CD4-positive, alpha-beta memory T cell (primary cell): ENCODE measurements around the gene PLK2. TPM values are rescaled to one million over a fixed set of nuclear protein-coding genes. Genes with fewer than 3 reads are reported as not detected.

Experiments
- CTCF ChIA-PET: fragments of 350-600 bp; sonication (Branson Sonifier 250); formaldehyde crosslinking; loops from one replicate; lab custom pipeline; 2021; ENCODE audit warnings: inconsistent platforms; ENCODE audit not compliant: partially characterized antibody; lab: Charles Lee
- POLR2A ChIA-PET: fragments of 350-600 bp; sonication (Branson Sonifier 250); formaldehyde crosslinking; loops from one replicate; lab custom pipeline; 2021; ENCODE audit not compliant: partially characterized antibody; lab: Charles Lee
- DNase-seq, 5 donors: peaks; one replicate each; pipeline versions ENCODE4 v3.0.0 to v3.0.0-alpha.2; 2020 to 2022; ENCODE audit warnings: mixed read lengths in 1 of 5
- H3K27ac ChIP-seq: one replicate; pipeline ENCODE4 v1.7.0; 2013; ENCODE audit warnings: low read depth, low read length
- H3K27me3 ChIP-seq: 2 replicates; pipeline ENCODE4 v1.7.0; 2013; ENCODE audit warnings: mild to moderate bottlenecking, low read length, moderate library complexity; ENCODE audit not compliant: insufficient read depth
- H3K36me3 ChIP-seq: 2 replicates; pipeline ENCODE4 v1.7.0; 2013; ENCODE audit warnings: mild to moderate bottlenecking, low read length, moderate library complexity; ENCODE audit not compliant: insufficient read depth
- H3K4me1 ChIP-seq: 2 replicates; pipeline ENCODE4 v1.7.0; 2013; ENCODE audit warnings: mild to moderate bottlenecking, low read length, moderate library complexity; ENCODE audit not compliant: insufficient read depth
- H3K4me3 ChIP-seq, 2 donors: one replicate each; pipeline ENCODE4 v1.7.0; 2013; ENCODE audit warnings: low read length in 2 of 2, mild to moderate bottlenecking in 1 of 2
- H3K9me3 ChIP-seq, 2 donors: one replicate each; pipeline ENCODE4 v1.7.0; 2013; ENCODE audit warnings: low read length in 2 of 2, control low read depth in 1 of 2; ENCODE audit not compliant: control insufficient read depth in 1 of 2
- H3K27ac Mint-ChIP-seq, 7 donors: one replicate each; pipeline ENCODE4 v1.8.0; 2020 to 2021; ENCODE audit warnings: mixed read lengths in 7 of 7, mild to moderate bottlenecking in 6 of 7, inconsistent platforms in 3 of 7, moderate library complexity in 3 of 7
- H3K27me3 Mint-ChIP-seq, 2 donors: one replicate each; pipeline ENCODE4 v1.8.0; 2020 to 2021; ENCODE audit warnings: mixed read lengths in 2 of 2
- H3K36me3 Mint-ChIP-seq, 2 donors: one replicate each; pipeline ENCODE4 v1.8.0; 2020 to 2021; ENCODE audit warnings: mixed read lengths in 2 of 2, inconsistent platforms in 1 of 2, mild to moderate bottlenecking in 1 of 2
- H3K4me1 Mint-ChIP-seq, 4 donors: one replicate each; pipeline ENCODE4 v1.8.0; 2020 to 2021; ENCODE audit warnings: mixed read lengths in 4 of 4, mild to moderate bottlenecking in 1 of 4
- H3K4me3 Mint-ChIP-seq, 8 donors: one replicate each; pipeline ENCODE4 v1.8.0; 2020 to 2021; ENCODE audit warnings: mixed read lengths in 8 of 8, mild to moderate bottlenecking in 7 of 8, moderate library complexity in 6 of 8, inconsistent platforms in 3 of 8
- H3K9me3 Mint-ChIP-seq, 8 donors: one replicate each; pipeline ENCODE4 v1.8.0; 2020 to 2021; ENCODE audit warnings: mixed read lengths in 8 of 8, mild to moderate bottlenecking in 5 of 8, inconsistent platforms in 3 of 8, moderate library complexity in 1 of 8
- intact Hi-C: fragments of 100-400 bp; cut with micrococcal nuclease; formaldehyde crosslinking; loops from one replicate; pipeline ENCODE4 v1.15.1; 2023
- polyA plus RNA-seq, 2 donors: library from polyadenylated mRNA; unstranded; fragments of 300-500 nt; fragmentation: Illumina TruSeq; gene quantifications; one replicate each; pipeline ENCODE4 v1.2.3, GENCODE V29; 2021
- total RNA-seq, 2 experiments: library from RNA; stranded (reverse); gene quantifications; one replicate each; pipeline ENCODE4 v1.2.3, GENCODE V29; 2021

Gene PLK2
- total and polyA plus RNA-seq, 4 experiments from 2014 or later, result 2.2 to 8.2 (median 6.4) TPM

- peaks cover 0 to 4% of the 10 kb centered on the region in 2 donors for H3K27me3 Mint-ChIP-seq
- DNase-seq, result peak; percentile 86 to 91 (median 87)
- Histone ChIP-seq H3K27ac (peak overlapping the region; percentile 83), H3K4me3 (peak overlapping the region; percentile 1 to 80), H3K4me1 (peaks cover 12% of the 10 kb centered on the region), H3K9me3 (no peaks in the 10 kb centered on the region), H3K27me3 (peaks cover 8% of the 10 kb centered on the region), H3K36me3 (no peaks in the 10 kb centered on the region)
- H3K27ac Mint-ChIP-seq, result peak overlapping the region; percentile 70 to 95 (median 88)
- peaks cover 0 to 5% of the 10 kb centered on the region in 2 donors for H3K36me3 Mint-ChIP-seq
- intact Hi-C loops, result loop anchor here (1.0 to 2.0 kb wide), 10 partner anchors 578 to 1560 kb away; partner anchors contain the start of genes MIER3 and SETD9
- peak overlapping the region; percentile 77 to 90 (median 88) for H3K4me3 Mint-ChIP-seq
- ChIA-PET CTCF (interaction anchor here (0.6 to 10.2 kb wide), 30 partner anchors 10 to 1559 kb away, joined by 3 to 176 read pairs (median 4); no protein-coding TSS in a partner anchor), POLR2A (interaction anchor here (0.7 to 3.2 kb wide), 9 partner anchors 11 to 1162 kb away, joined by 3 to 34 read pairs (median 4); no protein-coding TSS in a partner anchor)
- H3K4me1 Mint-ChIP-seq, result peaks cover 3 to 16% (median 14%) of the 10 kb centered on the region in 4 donors
- H3K9me3 Mint-ChIP-seq, result no peaks in the 10 kb centered on the region
Measured at GRCh38 chr5:58460732-58461286, 923 bp upstream of the PLK2 start.

- Mint-ChIP-seq H3K27ac (peak overlapping the region; percentile 75 to 95 (median 87)), H3K4me3 (peak overlapping the region; percentile 87 to 95 (median 90)), H3K27me3 (peaks cover 0 to 4% of the 10 kb centered on the region in 2 donors), H3K9me3 (no peaks in the 10 kb centered on the region), H3K36me3 (peaks cover 8 to 12% of the 10 kb centered on the region in 2 donors), H3K4me1 (peaks cover 3 to 16% (median 14%) of the 10 kb centered on the region in 4 donors)
- peaks cover 12% of the 10 kb centered on the region for H3K4me1 ChIP-seq
- no peaks in the 10 kb centered on the region for H3K36me3 ChIP-seq
- H3K9me3 ChIP-seq, result no peaks in the 10 kb centered on the region
- CTCF ChIA-PET, result interaction anchor here (0.9 to 10.2 kb wide), 7 partner anchors 8 to 1161 kb away, joined by 3 to 176 read pairs (median 13); no protein-coding TSS in a partner anchor
- no peak for DNase-seq
- POLR2A ChIA-PET, result interaction anchor here (1.0 to 2.7 kb wide), 8 partner anchors 809 to 1161 kb away, joined by 3 to 10 read pairs (median 4); no protein-coding TSS in a partner anchor
- peak overlapping the region in 1 of 2 donors; percentile 80 for H3K4me3 ChIP-seq
- peaks cover 8% of the 10 kb centered on the region for H3K27me3 ChIP-seq
- intact Hi-C loops, result loop anchor here (1.0 to 2.0 kb wide), 10 partner anchors 580 to 1559 kb away; partner anchors contain the start of genes MIER3 and SETD9
- H3K27ac ChIP-seq, result peak overlapping the region; percentile 83
Measured at GRCh38 chr5:58459146-58460001, 512 bp downstream of the PLK2 start.

DNA sequence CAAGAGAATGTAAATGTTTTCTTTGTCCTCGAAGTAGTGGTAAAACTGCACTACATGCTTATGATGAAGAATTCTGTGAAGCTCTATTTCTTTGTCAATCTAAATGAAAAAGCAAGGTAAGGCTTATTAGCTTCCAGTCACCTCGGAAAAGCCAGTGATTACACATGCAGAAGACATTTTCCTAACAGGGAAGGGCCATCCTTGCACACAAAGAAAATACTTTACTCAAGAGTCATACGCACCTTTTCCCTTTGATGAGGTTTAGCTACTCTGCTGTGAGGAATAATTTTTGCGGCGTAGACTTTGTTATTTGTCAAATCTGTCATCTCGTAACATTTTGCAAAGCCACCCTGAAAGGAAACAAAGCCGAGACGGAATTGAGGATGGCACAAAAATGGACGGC is 1.1 kb downstream of the PLK2 start:
- no peaks in the 10 kb centered on the region for H3K9me3 ChIP-seq
- CTCF ChIA-PET, result interaction anchor here (0.7 to 10.2 kb wide), 6 partner anchors 10 to 1160 kb away, joined by 3 to 176 read pairs (median 8); no protein-coding TSS in a partner anchor
- H3K36me3 ChIP-seq, result no peaks in the 10 kb centered on the region
- POLR2A ChIA-PET, result interaction anchor here (1.2 to 2.7 kb wide), 4 partner anchors 961 to 1160 kb away, joined by 4 to 10 read pairs (median 5); no protein-coding TSS in a partner anchor
- peaks cover 12% of the 10 kb centered on the region for H3K4me1 ChIP-seq
- Mint-ChIP-seq H3K9me3 (no peaks in the 10 kb centered on the region), H3K4me3 (peak overlapping the region; percentile 83 to 95 (median 90)), H3K27ac (peak overlapping the region in 5 of 7 donors; percentile 7 to 91 (median 53)), H3K27me3 (peaks cover 0 to 4% of the 10 kb centered on the region in 2 donors), H3K36me3 (peaks cover 8 to 12% of the 10 kb centered on the region in 2 donors), H3K4me1 (peaks cover 3 to 16% (median 14%) of the 10 kb centered on the region in 4 donors)
- peak in 3 of 5 donors; percentile 2 to 18 (median 14) for DNase-seq
- H3K27ac ChIP-seq, result no peak overlapping the region
- intact Hi-C loops, result no loop called here
- no peak overlapping the region for H3K4me3 ChIP-seq
- H3K27me3 ChIP-seq, result peaks cover 8% of the 10 kb centered on the region

DNA sequence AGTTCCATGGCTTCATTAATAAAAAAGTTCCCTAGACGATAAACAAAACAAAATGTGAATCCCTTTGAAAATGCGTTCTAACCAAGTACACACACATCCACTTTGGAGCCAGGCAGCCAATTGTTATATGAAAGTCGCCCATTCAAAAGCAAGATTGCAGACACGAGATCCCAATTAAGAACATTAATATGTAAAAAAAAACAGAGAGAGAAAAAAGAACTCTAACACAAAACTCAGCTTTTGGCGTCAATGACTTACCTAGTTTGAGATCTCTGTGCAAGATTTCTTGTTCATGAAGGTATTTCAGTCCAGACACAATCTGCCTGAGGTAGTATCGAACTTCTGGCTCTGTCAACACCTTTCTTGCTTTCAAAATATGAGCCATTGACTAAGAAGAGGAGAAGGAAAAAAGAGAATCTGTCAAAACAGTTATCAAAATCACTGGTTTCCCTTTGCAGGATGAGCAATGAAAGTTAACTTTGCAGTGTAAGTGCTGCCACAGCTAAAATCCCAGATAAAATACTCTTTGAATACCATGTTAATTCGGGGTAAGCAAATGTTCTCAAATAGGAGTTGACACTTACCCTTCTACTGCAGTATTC is 1.6 kb downstream of the PLK2 start:
- H3K36me3 Mint-ChIP-seq, result peaks cover 8 to 12% of the 10 kb centered on the region in 2 donors
- Histone ChIP-seq H3K27ac (no peak overlapping the region), H3K4me3 (no peak overlapping the region), H3K9me3 (no peaks in the 10 kb centered on the region), H3K27me3 (peaks cover 8% of the 10 kb centered on the region), H3K4me1 (peaks cover 12% of the 10 kb centered on the region), H3K36me3 (no peaks in the 10 kb centered on the region)
- H3K4me1 Mint-ChIP-seq, result peaks cover 3 to 16% (median 14%) of the 10 kb centered on the region in 4 donors
- peak overlapping the region in 1 of 7 donors; percentile 87 for H3K27ac Mint-ChIP-seq
- CTCF ChIA-PET, result interaction anchor here (0.7 to 10.2 kb wide), 3 partner anchors 959 to 1159 kb away, joined by 3 to 176 read pairs (median 169); no protein-coding TSS in a partner anchor
- H3K27me3 Mint-ChIP-seq, result peaks cover 0 to 4% of the 10 kb centered on the region in 2 donors
- POLR2A ChIA-PET, result no interaction called here
- peak overlapping the region in 6 of 8 donors; percentile 4 to 95 (median 80) for H3K4me3 Mint-ChIP-seq
- DNase-seq, result no peak
- intact Hi-C loops, result no loop called here
- H3K9me3 Mint-ChIP-seq, result no peaks in the 10 kb centered on the region

DNA sequence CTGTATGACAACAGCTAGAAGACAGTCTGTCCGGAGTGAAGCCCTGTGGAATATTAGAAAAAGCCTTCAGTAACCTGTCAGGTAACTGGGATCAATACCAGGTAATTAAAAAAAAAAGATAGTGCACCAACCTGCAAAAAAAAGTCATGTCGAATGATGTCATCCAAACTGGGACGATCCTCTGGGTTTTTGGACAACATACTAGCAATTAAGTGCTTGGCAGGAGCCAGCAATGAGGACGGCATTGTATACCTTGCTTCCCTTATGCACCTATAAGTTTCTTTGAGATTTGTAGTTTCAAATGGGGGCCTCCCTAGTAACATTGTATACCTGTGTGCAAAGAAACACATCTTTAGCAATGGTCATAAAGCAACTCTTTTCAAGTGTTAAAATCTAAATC is 2.8 kb downstream of the PLK2 start:
- Histone ChIP-seq H3K4me3 (no peak overlapping the region), H3K27me3 (peaks cover 8% of the 10 kb centered on the region), H3K27ac (no peak overlapping the region), H3K4me1 (peaks cover 12% of the 10 kb centered on the region), H3K9me3 (no peaks in the 10 kb centered on the region), H3K36me3 (no peaks in the 10 kb centered on the region)
- peaks cover 3 to 16% (median 13%) of the 10 kb centered on the region in 4 donors for H3K4me1 Mint-ChIP-seq
- no peaks in the 10 kb centered on the region for H3K9me3 Mint-ChIP-seq
- ChIA-PET CTCF (interaction anchor here (1.1 to 1.2 kb wide), 2 partner anchors 677 to 1159 kb away, joined by 4 read pairs; no protein-coding TSS in a partner anchor), POLR2A (no interaction called here)
- H3K27ac Mint-ChIP-seq, result no peak overlapping the region
- intact Hi-C loops, result no loop called here
- peaks cover 8 to 12% of the 10 kb centered on the region in 2 donors for H3K36me3 Mint-ChIP-seq
- H3K27me3 Mint-ChIP-seq, result peaks cover 3 to 4% of the 10 kb centered on the region in 2 donors
- no peak for DNase-seq
- no peak overlapping the region for H3K4me3 Mint-ChIP-seq

DNA sequence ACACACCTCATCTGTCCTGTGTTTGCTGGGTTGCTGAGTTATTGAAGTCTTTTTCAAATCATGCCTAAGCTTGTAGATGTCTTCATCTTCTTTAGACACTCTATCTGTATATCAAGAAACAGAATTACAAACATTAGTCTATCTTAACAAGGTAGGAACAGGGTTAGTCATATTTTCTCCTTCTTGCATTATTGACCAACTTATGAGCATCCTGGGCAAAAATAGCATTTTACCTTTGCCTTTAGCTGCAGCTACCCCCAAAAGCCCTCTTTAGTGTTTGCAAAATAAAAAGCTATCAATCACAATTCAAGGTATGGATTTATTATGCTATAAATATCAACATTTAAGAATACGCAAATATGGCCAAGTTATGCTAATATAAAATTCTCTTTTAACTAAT is 3.4 kb downstream of the PLK2 start:
- peaks cover 3 to 4% of the 10 kb centered on the region in 2 donors for H3K27me3 Mint-ChIP-seq
- intact Hi-C loops, result no loop called here
- peaks cover 8 to 12% of the 10 kb centered on the region in 2 donors for H3K36me3 Mint-ChIP-seq
- CTCF ChIA-PET, result interaction anchor here (1.1 to 1.2 kb wide), 2 partner anchors 677 to 1159 kb away, joined by 4 read pairs; no protein-coding TSS in a partner anchor
- no peak overlapping the region for H3K27ac Mint-ChIP-seq
- no peak overlapping the region for H3K4me3 Mint-ChIP-seq
- H3K27ac ChIP-seq, result no peak overlapping the region
- no peak overlapping the region for H3K4me3 ChIP-seq
- POLR2A ChIA-PET, result no interaction called here
- no peaks in the 10 kb centered on the region for H3K9me3 Mint-ChIP-seq
- H3K4me1 ChIP-seq, result peaks cover 12% of the 10 kb centered on the region
- peaks cover 3 to 16% (median 13%) of the 10 kb centered on the region in 4 donors for H3K4me1 Mint-ChIP-seq
- DNase-seq, result no peak
- peaks cover 8% of the 10 kb centered on the region for H3K27me3 ChIP-seq
- no peaks in the 10 kb centered on the region for H3K9me3 ChIP-seq
- no peaks in the 10 kb centered on the region for H3K36me3 ChIP-seq
